Brain microvascular endothelial cell (primary cell): ENCODE measurements around the gene PUS10.
"Not testable (repeated sequence)": the region's sequence is repeated elsewhere in the genome, so short reads cannot be mapped to it uniquely, and the experiment has no call there.

ENCODE experiments used
- DNase-seq: peaks from one replicate; pipeline ENCODE4 v3.0.0-alpha.2; 2020
- H3K27ac ChIP-seq: fragments of 250-450 bp; sonication (Bioruptor Pico); 2 replicates; pipeline ENCODE4 v1.5.1; 2020; ENCODE audit warnings: mild to moderate bottlenecking, moderate library complexity
- H3K27me3 ChIP-seq: fragments of 250-450 bp; sonication (Bioruptor Pico); replicated peaks from 2 replicates; pipeline ENCODE4 v1.5.1; 2020; ENCODE audit warnings: mild to moderate bottlenecking
- H3K36me3 ChIP-seq: fragments of 250-450 bp; sonication (Bioruptor Pico); replicated peaks from 2 replicates; pipeline ENCODE4 v1.5.1; 2020; ENCODE audit warnings: mild to moderate bottlenecking
- H3K4me3 ChIP-seq: 2 replicates; pipeline ENCODE4 v1.5.1; 2011; ENCODE audit warnings: low read depth, mild to moderate bottlenecking, control low read depth, low read length, moderate library complexity
- in situ Hi-C: cut with HindIII; loops from 2 replicates; pipeline ENCODE4 v1.10.0; 2017; ENCODE audit warnings: low sequenced_read_pairs, low pct_ligation_motif_present
- TF ChIP-seq, protein P1 (sequence below): IDR thresholded peaks from 2 replicates; pipeline ENCODE4 v1.5.1; 2011; ENCODE audit warnings: low read depth, mild to moderate bottlenecking, moderate library complexity, low read length, control low read depth, inconsistent platforms; ENCODE audit errors: missing control alignments

PUS10 gene

GRCh38 chr2:61015976-61016375 lies 2.1 kb downstream of the PUS10 start:
- TF ChIP-seq, protein P1, sequence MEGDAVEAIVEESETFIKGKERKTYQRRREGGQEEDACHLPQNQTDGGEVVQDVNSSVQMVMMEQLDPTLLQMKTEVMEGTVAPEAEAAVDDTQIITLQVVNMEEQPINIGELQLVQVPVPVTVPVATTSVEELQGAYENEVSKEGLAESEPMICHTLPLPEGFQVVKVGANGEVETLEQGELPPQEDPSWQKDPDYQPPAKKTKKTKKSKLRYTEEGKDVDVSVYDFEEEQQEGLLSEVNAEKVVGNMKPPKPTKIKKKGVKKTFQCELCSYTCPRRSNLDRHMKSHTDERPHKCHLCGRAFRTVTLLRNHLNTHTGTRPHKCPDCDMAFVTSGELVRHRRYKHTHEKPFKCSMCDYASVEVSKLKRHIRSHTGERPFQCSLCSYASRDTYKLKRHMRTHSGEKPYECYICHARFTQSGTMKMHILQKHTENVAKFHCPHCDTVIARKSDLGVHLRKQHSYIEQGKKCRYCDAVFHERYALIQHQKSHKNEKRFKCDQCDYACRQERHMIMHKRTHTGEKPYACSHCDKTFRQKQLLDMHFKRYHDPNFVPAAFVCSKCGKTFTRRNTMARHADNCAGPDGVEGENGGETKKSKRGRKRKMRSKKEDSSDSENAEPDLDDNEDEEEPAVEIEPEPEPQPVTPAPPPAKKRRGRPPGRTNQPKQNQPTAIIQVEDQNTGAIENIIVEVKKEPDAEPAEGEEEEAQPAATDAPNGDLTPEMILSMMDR = no peak
- DNase-seq = no peak
- Histone ChIP-seq H3K27ac (no peak overlapping the region), H3K4me3 (no peak overlapping the region), H3K27me3 (no peaks in the 10 kb centered on the region), H3K36me3 (no peaks in the 10 kb centered on the region)
- in situ Hi-C loops = no loop called here

DNA sequence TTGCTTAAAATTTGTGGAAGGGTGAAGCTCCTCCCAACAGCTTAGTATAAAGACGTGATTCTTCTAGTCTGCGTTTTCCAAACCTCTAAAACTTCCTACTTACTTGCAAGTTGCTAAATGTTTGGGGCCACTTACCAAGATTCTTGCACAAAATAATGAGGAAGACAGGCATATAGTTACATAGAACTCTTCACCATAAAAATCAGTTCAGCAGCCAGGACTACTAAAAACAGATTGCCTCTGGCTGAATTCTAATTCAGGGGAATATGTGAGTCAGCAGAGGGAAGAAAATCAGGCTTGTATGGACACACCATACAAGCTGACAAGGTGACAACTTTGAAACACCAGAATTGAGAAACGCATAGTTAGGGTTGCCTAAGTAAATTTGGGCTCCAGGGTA lies 3.3 kb downstream of the PUS10 start:
- in situ Hi-C loops = no loop called here
- TF ChIP-seq, protein P1 = no peak
- Histone ChIP-seq H3K27me3 (no peaks in the 10 kb centered on the region), H3K36me3 (no peaks in the 10 kb centered on the region), H3K27ac (no peak overlapping the region), H3K4me3 (no peak overlapping the region)
- DNase-seq = no peak

DNA sequence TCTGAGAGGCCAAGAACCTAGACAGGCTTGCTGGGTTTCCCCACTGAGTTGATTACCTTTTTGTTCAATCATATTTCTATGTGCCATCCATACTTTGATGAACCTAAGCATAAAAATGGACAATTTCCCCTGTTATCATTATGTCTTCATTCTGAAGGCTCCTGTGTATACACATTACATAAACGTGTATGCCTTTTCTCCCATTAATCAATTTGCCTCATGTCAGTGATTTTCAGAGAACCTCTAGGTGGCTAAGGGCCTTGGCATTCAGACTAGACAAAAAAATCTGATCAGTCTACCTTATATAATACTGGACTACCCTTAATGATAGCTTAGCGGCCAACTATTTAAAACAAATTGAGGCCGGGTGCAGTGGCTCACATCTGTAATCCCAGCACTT lies 4.7 kb downstream of the PUS10 start:
- H3K36me3 ChIP-seq = no peaks in the 10 kb centered on the region
- TF ChIP-seq, protein P1 = no peak
- no peak overlapping the region for H3K27ac ChIP-seq
- no peak overlapping the region for H3K4me3 ChIP-seq
- DNase-seq = no peak
- H3K27me3 ChIP-seq = no peaks in the 10 kb centered on the region
- in situ Hi-C loops = no loop called here

- H3K4me3 ChIP-seq, H3K36me3 ChIP-seq, in situ Hi-C loops, H3K27me3 ChIP-seq: not testable (repeated sequence)
- H3K27ac ChIP-seq = peak overlapping the region; percentile 36
- peak; percentile 63 for DNase-seq
Measured at GRCh38 chr2:61012303-61012702, 5.8 kb downstream of the PUS10 start.

GRCh38 chr2:61011678-61012077 lies 6.4 kb downstream of the PUS10 start:
- no peaks in the 10 kb centered on the region for H3K27me3 ChIP-seq
- TF ChIP-seq, protein P1 = no peak
- DNase-seq = no peak

DNA sequence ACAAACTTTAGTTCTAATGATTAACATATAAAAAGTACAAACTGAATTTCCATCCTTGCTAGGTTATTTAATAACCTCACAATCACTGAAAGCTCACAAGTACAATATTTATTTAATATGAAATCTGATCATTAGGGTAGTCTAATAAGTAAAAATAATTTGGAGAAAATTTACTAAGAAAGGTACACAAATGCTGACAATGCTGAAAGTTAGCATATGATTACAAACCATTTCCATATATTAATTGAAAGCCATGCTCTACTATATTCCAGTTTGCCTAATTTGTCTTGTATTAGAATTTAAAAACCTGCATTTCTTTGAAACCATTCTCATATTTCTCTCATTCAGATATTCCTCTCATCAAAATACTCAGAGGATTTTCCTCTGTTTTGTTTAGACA lies 8.7 kb downstream of the PUS10 start:
- H3K27me3 ChIP-seq = no peaks in the 10 kb centered on the region
- no peak overlapping the region for H3K27ac ChIP-seq
- DNase-seq = no peak
- in situ Hi-C loops = no loop called here
- H3K4me3 ChIP-seq = no peak overlapping the region
- TF ChIP-seq, protein P1 = no peak
- H3K36me3 ChIP-seq = no peaks in the 10 kb centered on the region

More at GRCh38 chr2:61011678-61012077, 6.4 kb downstream of the PUS10 start:
- in situ Hi-C loops = no loop called here
- no peaks in the 10 kb centered on the region for H3K36me3 ChIP-seq
- H3K4me3 ChIP-seq = no peak overlapping the region
- peak overlapping the region; percentile 36 for H3K27ac ChIP-seq
